ENCODE results near the gene ANGPTL7.

DNA sequence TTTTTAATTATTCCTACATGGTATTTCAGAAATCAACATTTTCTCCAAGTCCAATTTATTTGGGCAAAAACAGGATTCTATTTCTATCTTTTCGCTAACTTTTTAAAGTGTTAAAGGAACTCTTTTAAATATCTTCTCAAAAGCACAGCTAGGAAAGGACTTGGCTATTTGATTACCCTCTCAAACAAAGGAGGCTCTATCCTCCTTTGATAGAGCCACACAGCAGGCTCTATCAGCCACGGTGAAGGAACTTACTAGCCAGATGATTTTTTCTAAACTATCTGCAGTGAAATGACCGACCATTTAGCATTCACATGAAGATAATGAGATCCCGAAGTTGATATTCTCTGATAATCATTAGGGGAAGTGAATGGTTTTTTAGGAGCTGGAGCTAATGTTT, 9.1 kb downstream of the ANGPTL7 start:
- TF ChIP-seq CTCF (IDR thresholded peaks at IDR 0.05): no peak
- TF ChIP-seq EP300 (IDR thresholded peaks at IDR 0.05): no peak
